ENCODE results near the gene C16orf87. TPM values are rescaled to one million over a fixed set of nuclear protein-coding genes. Genes with fewer than 3 reads are reported as not detected.

C16orf87 gene
- total RNA-seq, 1 experiment from 2014 or later, result 8.7 TPM

- ATAC-seq (no peak), DNase-seq (ENCODE audit: low read depth, low spot score) (no peak)
- intact Hi-C loops (cut with micrococcal nuclease; ENCODE audit: unreplicated experiment), result no loop called here
- no peaks in the 10 kb centered on the region for H3K4me1 ChIP-seq (ENCODE audit: control insufficient read depth, insufficient read depth, low read length)
- in situ Hi-C loops (cut with HindIII; ENCODE audit: low pct_unique_long_range_greater_than_20kb, low sequenced_read_pairs), result no loop called here
- H3K36me3 ChIP-seq (ENCODE audit: control insufficient read depth, insufficient read depth, low read length), result no peaks in the 10 kb centered on the region
- H3K27ac ChIP-seq (ENCODE audit: low read length), result no peak overlapping the region
- H3K27me3 ChIP-seq (ENCODE audit: control insufficient read depth, insufficient read depth, low read length), result no peaks in the 10 kb centered on the region
- no peak overlapping the region for H3K4me3 ChIP-seq (ENCODE audit: low read depth in 2 of 2, low read length in 2 of 2)
- BruUV-seq (replicated peaks), result no TSS peak
- ChIA-PET CTCF (interaction anchor here (0.7 kb wide), 1 partner anchor 85 kb away, joined by 3 read pairs; no protein-coding TSS in a partner anchor), POLR2A (interaction anchor here (0.6 kb wide), 1 partner anchor 36 kb away, joined by 3 read pairs; no protein-coding TSS in a partner anchor)
- no peaks in the 10 kb centered on the region for H3K9me3 ChIP-seq (ENCODE audit: control insufficient read depth, insufficient read depth, low read depth, low read length)
- TF ChIP-seq REST (IDR thresholded peaks at IDR 0.05; ENCODE audit: insufficient read depth in 1 of 2, low read depth in 2 of 2, low read length in 1 of 2), result no peak
Measured at GRCh38 chr16:46844771-46845170, 13.8 kb upstream of the C16orf87 start.

GRCh38 chr16:46843898-46844642 is 13.1 kb upstream of the C16orf87 start:
- intact Hi-C loops (cut with micrococcal nuclease; ENCODE audit: unreplicated experiment) (no loop called here), in situ Hi-C loops (cut with HindIII; ENCODE audit: low pct_unique_long_range_greater_than_20kb, low sequenced_read_pairs) (no loop called here)
- Histone ChIP-seq H3K9me3 (ENCODE audit: control insufficient read depth, insufficient read depth, low read depth, low read length) (no peaks in the 10 kb centered on the region), H3K36me3 (ENCODE audit: control insufficient read depth, insufficient read depth, low read length) (no peaks in the 10 kb centered on the region), H3K27ac (ENCODE audit: low read length) (no peak overlapping the region), H3K4me3 (ENCODE audit: low read depth in 2 of 2, low read length in 2 of 2) (no peak overlapping the region), H3K27me3 (ENCODE audit: control insufficient read depth, insufficient read depth, low read length) (no peaks in the 10 kb centered on the region), H3K4me1 (ENCODE audit: control insufficient read depth, insufficient read depth, low read length) (no peaks in the 10 kb centered on the region)
- ChIA-PET POLR2A (no interaction called here), CTCF (no interaction called here)
- DNase-seq (ENCODE audit: low read depth, low spot score) (no peak), ATAC-seq (no peak)
- BruUV-seq (replicated peaks), result no TSS peak
- TF ChIP-seq CTCF (IDR thresholded peaks at IDR 0.05) (no peak), POLR2AphosphoS5 (IDR thresholded peaks at IDR 0.05; ENCODE audit: low read depth, low read length) (no peak), REST (IDR thresholded peaks at IDR 0.05; ENCODE audit: insufficient read depth in 1 of 2, low read depth in 2 of 2, low read length in 1 of 2) (no peak), SIN3A (IDR thresholded peaks at IDR 0.05; ENCODE audit: borderline replicate concordance, insufficient read depth, low read depth, low read length) (no peak), TCF7L2 (IDR thresholded peaks at IDR 0.05; ENCODE audit: low read depth, low read length) (no peak)

All from Panc1 (cell line).